ENCODE results near the gene LRMDA. TPM values are rescaled to one million over a fixed set of nuclear protein-coding genes. Genes with fewer than 3 reads are reported as not detected.

The LRMDA gene
- total and polyA plus RNA-seq, 2 donors from 2014 or later: 23.2 to 48.6 TPM

- intact Hi-C loops (cut with DNase I): loop anchor here (10.0 kb wide), 1 partner anchor 915 kb away; no protein-coding TSS in a partner anchor
- Histone ChIP-seq H3K9ac (ENCODE audit: low read length in 3 of 3) (no peak overlapping the region), H3K4me3 (ENCODE audit: low read length in 3 of 3) (no peak overlapping the region), H3K9me3 (ENCODE audit: control insufficient read depth in 2 of 3, insufficient read depth in 1 of 3, low read length in 3 of 3) (no peaks in the 10 kb centered on the region), H3K27me3 (ENCODE audit: control insufficient read depth, insufficient read depth, low read length) (no peaks in the 10 kb centered on the region), H3K36me3 (ENCODE audit: control insufficient read depth in 2 of 3, insufficient read depth in 3 of 3, low read length in 3 of 3) (no peaks in the 10 kb centered on the region), H3K27ac (ENCODE audit: low read depth in 2 of 2, low read length in 2 of 2) (no peak overlapping the region), H3K4me1 (ENCODE audit: control insufficient read depth in 2 of 3, insufficient read depth in 2 of 3, low read depth in 1 of 3, low read length in 3 of 3) (peaks cover 0 to 4% (median 0%) of the 10 kb centered on the region in 3 donors)
- peak in 2 of 5 donors; percentile 69 to 70 for DNase-seq
- FAIRE-seq: no peak
- no peak for TF ChIP-seq CTCF (IDR thresholded peaks at IDR 0.05; ENCODE audit: borderline replicate concordance, extremely low read depth, insufficient read depth)
Measured at GRCh38 chr10:76309741-76310587, 878.5 kb downstream of the LRMDA start.

DNA sequence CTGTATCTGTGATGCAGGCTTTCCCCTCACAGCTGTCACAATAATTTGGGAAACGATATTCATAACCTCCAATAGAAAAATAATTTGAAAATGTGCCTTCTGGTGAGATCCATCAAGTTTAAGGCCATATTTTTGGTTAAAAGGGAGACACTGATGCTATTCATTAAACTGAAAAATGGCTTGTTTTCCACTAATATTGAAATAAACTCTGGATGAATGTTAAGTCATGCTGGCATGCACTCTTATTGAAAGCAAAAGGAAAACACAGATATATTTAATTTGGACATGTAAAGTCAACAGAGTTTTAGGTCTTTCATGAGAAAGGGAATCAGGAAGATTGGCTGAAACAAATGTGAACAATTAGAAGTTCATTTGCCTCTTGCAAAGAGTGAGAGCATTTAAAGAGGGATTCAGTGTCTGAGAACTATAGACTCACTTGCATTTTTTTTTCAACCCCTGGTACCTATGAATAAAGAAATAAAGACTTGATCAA is 879.2 kb downstream of the LRMDA start:
- TF ChIP-seq CTCF (IDR thresholded peaks at IDR 0.05; ENCODE audit: borderline replicate concordance, extremely low read depth, insufficient read depth): no peak
- no peak overlapping the region for H3K27ac ChIP-seq (ENCODE audit: low read depth in 2 of 2, low read length in 2 of 2)
- H3K4me3 ChIP-seq (ENCODE audit: low read length in 3 of 3): no peak overlapping the region
- intact Hi-C loops (cut with DNase I): no loop called here
- no peaks in the 10 kb centered on the region for H3K9me3 ChIP-seq (ENCODE audit: control insufficient read depth in 2 of 3, insufficient read depth in 1 of 3, low read length in 3 of 3)
- peak in 1 of 5 donors; percentile 20 for DNase-seq
- no peak for FAIRE-seq
- H3K27me3 ChIP-seq (ENCODE audit: control insufficient read depth, insufficient read depth, low read length): no peaks in the 10 kb centered on the region
- no peaks in the 10 kb centered on the region for H3K36me3 ChIP-seq (ENCODE audit: control insufficient read depth in 2 of 3, insufficient read depth in 3 of 3, low read length in 3 of 3)
- H3K9ac ChIP-seq (ENCODE audit: low read length in 3 of 3): no peak overlapping the region
- peaks cover 0 to 4% (median 0%) of the 10 kb centered on the region in 3 donors for H3K4me1 ChIP-seq (ENCODE audit: control insufficient read depth in 2 of 3, insufficient read depth in 2 of 3, low read depth in 1 of 3, low read length in 3 of 3)

- H3K4me3 ChIP-seq (ENCODE audit: low read length in 3 of 3): no peak overlapping the region
- H3K9ac ChIP-seq (ENCODE audit: low read length in 3 of 3): no peak overlapping the region
- peak; percentile 43 for TF ChIP-seq CTCF (IDR thresholded peaks at IDR 0.05; ENCODE audit: borderline replicate concordance, extremely low read depth, insufficient read depth)
- no peaks in the 10 kb centered on the region for H3K27me3 ChIP-seq (ENCODE audit: control insufficient read depth, insufficient read depth, low read length)
- H3K9me3 ChIP-seq (ENCODE audit: control insufficient read depth in 2 of 3, insufficient read depth in 1 of 3, low read length in 3 of 3): no peaks in the 10 kb centered on the region
- intact Hi-C loops (cut with DNase I): no loop called here
- H3K4me1 ChIP-seq (ENCODE audit: control insufficient read depth in 2 of 3, insufficient read depth in 2 of 3, low read depth in 1 of 3, low read length in 3 of 3): peaks cover 0 to 4% (median 0%) of the 10 kb centered on the region in 3 donors
- peak in 3 of 5 donors; percentile 33 to 59 (median 44) for DNase-seq
- H3K27ac ChIP-seq (ENCODE audit: low read depth in 2 of 2, low read length in 2 of 2): no peak overlapping the region
- no peaks in the 10 kb centered on the region for H3K36me3 ChIP-seq (ENCODE audit: control insufficient read depth in 2 of 3, insufficient read depth in 3 of 3, low read length in 3 of 3)
- FAIRE-seq: no peak
Measured at GRCh38 chr10:76311752-76312636, 880.6 kb downstream of the LRMDA start.
